ENCODE data around the gene RNF224.

GRCh38 chr9:137251194-137251461 is 23.8 kb downstream of the RNF224 start, which contains the start of gene STPG3:
- TF ChIP-seq NRF1 (conservative IDR thresholded peaks at IDR 0.05; ENCODE audit: low read depth, low read length): no peak
- TF ChIP-seq JUND (IDR thresholded peaks at IDR 0.05; ENCODE audit: low read depth, low read length): no peak

Data from GM12878 (cell line).